Activated CD8-positive, alpha-beta memory T cell treated with anti-CD3 and anti-CD28 coated beads, Interleukin-2, amount 50 U/mL, for 24 hours (primary cell): ENCODE measurements around the gene NRP2.

ENCODE experiments used
- DNase-seq: peaks from one replicate; pipeline ENCODE4 v3.0.0-alpha.2; 2020; ENCODE audit errors: extremely low read depth

Gene NRP2

DNA sequence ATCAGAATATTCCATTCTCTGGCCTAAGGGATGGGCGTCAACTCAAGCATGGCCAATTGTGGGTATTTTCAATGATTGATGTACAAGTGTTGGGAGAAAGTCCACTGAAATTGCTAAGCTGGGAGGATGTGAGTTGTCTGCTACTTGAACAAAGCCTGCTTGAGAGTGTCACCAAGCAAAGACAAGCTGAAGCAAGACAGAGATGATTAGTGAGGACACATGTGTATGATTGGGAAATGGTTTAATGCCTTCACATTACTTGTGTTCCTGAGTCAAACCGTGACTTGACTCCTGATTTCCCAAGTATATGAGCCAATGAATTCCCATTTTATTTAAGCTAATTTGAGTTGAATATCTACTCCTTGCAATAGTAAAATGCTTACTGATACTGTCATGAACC lies 23.7 kb upstream of the NRP2 start:
- DNase-seq, result no peak

GRCh38 chr2:205659922-205660321 lies 22.4 kb upstream of the NRP2 start:
- no peak for DNase-seq

DNA sequence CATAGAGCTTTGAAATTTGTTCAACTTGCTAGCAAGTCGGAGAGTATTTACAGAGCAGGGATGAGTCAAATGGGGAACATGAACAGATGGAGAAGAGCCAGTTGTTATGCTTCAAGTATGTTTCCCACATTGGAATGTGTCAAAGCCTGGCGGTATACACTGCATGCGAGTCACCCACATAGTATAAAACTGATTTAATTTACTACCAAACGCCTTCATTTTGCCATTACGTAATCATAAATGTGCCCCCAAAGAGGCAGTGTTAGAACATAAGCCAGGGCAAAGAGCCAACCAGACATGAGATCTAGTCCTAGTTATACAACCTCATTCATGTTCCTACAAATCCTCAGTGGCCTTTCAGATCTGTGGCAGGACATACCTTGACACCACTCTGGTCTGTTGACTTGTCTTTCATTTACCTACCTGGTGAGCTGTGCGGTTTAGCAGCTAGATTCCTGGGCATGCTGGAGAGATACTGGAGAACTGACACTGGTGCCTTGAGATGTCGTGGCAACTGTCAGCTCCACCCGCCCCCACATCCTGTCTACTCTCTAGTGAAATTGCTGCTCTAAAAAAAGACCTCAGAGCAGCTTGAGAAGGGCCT lies 21.7 kb upstream of the NRP2 start:
- DNase-seq, result no peak

- DNase-seq, result no peak
These were observed 21.0 kb upstream of the NRP2 start for GRCh38 chr2:205661281-205661680.

- DNase-seq, result no peak
These were observed 19.9 kb upstream of the NRP2 start for GRCh38 chr2:205662206-205662965.

DNA sequence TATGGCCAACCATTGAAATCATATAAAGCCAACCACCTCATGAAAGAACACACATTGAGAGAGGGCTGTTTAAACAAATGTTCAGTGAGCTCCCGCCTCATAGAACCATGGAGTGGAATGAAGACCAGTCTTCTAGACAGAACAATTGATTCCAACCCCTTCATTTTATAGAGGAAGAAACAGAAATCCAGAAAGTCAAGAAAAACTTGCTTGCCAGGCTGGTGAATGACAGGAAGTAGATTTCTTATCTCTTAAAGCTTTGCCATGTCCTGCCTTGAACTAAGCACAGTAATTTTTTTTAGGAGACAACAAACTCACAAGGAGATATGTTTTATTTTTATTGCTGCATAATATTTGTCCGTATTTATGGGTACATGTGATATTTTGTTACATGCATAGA lies 16.5 kb upstream of the NRP2 start:
- no peak for DNase-seq

DNA sequence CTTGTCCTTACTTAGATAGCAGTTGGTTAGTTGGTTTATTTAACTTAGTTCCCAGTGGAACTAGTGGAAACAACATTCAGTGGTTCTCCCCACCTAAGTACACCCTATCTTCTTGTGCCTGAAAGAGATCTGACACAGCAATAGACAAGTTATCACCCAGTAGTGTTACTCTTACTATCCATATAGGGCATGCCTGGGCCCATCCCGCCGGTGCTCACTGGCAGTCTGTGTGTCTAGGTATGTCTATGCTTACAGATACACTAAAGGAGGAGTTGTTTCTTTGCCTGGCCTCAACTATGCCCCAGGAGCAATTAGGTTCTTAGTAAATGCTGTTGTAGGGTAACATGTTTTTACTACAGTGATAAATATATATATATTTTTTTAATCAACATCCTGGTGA lies 12.0 kb upstream of the NRP2 start:
- DNase-seq, result no peak

GRCh38 chr2:205673312-205673711 lies 9.0 kb upstream of the NRP2 start:
- no peak for DNase-seq

GRCh38 chr2:205675861-205676516 lies 6.3 kb upstream of the NRP2 start:
- DNase-seq, result no peak

DNA sequence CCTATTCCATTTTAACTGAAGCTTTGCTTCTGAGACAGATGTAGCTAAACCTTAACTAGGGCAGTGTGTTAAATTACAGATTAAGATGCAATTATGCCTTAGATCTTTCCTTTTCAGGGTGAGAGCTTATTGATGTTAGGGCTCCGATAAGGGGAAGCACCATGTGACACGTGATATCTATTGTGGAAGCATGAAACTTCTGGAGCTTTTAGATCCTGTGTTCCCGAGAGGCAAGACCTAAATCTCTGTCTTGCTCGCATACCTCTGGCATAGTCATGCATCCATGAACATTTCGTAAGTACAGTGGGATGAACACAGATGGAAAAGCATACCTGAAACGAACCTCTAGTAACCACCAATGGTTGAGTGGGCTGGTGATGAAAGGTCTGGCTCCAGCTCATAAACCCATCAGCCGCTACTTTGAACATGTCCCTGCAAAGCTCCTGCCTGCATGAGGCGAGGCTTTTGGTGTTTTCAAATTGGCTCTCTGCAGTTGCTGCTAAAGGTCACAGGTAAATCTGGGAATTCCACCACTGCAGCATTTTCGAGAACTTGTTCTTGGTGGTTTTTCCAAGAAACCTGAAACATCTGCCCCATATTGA lies 3.7 kb upstream of the NRP2 start:
- no peak for DNase-seq

DNA sequence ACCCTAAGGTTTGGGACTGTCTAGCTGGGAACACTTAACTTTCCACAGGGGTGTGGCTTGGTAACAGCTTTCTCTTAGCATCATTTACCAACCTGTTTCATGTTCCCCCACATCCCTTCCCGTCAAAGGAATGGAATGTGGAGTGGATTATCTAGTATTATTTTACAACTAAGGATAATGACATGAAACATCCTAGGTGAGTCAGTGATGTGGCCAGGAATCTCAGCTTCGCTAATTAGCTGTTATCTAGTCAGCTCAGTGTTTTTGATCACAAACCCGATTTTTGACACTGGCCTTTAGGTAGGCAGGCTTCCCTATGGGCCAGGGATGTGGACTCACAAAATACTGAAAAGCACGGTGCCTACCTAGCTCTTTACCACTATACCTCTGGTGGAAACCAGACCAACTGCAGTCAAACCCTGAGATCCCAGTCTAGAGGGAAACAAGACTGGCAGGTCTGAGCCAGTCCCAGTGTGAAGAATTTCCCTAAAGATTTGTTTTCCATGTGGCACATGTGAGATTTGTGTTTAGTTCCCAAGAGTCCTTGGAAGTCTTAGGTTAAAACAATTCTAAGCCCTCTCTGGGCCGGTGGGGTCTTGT lies 2.8 kb upstream of the NRP2 start:
- DNase-seq, result no peak

DNA sequence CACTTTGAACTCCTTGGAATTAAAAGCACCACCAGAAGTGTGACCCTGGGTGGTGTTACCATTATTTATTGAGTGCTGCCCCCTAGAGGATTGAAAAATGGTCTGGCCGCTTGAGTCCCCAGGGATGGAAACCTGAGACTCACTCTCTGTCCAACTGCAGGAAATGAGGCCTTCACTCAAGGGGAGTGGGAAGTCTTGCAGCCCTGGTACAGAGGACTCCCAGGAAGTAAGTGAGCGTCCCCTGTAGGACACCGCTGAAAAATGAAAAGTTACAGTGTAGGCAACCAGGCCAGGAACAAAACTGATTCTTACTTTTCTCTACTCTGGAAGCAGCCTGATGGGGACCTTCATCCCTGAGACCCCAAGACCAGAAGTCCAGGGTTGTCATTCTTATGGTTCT lies 2.2 kb upstream of the NRP2 start:
- DNase-seq, result peak; percentile 13

- DNase-seq, result no peak
These were observed 1.4 kb upstream of the NRP2 start for GRCh38 chr2:205680903-205681302.

DNA sequence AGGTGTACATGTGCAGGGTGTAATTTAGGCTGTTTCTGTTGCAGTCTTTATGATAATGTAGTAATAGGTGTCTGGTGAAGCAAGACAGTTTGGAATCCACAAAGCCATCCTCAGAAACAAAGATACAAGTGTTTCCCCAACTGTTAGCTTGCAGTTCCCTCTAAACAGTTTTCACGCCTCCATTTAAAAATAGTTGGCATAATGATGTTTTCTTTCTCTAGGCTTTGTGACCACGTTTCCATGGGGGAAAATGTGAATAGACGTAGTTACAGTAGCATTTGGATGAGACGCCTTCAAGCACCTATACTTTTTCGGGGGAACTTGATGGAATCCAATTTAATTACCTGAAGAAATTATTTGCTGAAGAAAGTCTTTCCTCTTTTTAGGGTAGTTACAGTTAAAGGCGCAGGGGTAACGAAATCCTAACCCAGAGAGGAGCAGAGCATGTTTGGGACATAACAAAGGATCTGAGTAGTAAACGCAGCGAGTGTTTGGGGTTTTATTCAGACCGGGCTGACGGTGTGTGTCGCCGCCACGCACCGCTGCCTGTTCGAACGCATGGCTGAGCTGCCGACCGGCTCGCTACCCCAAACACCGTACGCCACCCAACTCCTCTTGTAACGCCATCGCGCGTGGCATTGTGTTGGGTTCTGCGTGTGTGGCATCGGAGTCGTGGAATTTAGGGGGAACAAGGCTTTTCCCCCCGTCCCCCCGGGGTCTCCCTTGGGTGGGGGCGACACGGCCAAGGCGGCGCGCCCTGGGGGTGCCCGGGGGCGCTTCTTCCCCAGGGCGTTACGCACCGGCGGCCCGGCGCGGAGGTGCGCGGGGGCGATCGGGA lies 681 bp upstream of the NRP2 start:
- no peak for DNase-seq

DNA sequence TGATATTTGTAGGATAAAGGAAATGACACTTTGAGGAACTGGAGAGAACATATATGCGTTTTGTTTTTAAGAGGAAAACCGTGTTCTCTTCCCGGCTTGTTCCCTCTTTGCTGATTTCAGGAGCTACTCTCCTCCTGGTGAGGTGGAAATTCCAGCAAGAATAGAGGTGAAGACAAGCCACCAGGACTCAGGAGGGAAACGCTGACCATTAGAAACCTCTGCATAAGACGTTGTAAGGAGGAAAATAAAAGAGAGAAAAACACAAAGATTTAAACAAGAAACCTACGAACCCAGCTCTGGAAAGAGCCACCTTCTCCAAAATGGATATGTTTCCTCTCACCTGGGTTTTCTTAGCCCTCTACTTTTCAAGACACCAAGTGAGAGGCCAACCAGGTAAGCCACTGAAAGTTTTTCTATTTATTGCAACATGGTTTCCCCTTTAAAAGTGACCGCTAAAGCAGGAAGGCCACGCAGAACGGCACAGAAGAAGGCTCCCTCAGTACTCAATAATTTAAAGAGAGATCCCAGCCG lies 735 bp downstream of the NRP2 start:
- no peak for DNase-seq

DNA sequence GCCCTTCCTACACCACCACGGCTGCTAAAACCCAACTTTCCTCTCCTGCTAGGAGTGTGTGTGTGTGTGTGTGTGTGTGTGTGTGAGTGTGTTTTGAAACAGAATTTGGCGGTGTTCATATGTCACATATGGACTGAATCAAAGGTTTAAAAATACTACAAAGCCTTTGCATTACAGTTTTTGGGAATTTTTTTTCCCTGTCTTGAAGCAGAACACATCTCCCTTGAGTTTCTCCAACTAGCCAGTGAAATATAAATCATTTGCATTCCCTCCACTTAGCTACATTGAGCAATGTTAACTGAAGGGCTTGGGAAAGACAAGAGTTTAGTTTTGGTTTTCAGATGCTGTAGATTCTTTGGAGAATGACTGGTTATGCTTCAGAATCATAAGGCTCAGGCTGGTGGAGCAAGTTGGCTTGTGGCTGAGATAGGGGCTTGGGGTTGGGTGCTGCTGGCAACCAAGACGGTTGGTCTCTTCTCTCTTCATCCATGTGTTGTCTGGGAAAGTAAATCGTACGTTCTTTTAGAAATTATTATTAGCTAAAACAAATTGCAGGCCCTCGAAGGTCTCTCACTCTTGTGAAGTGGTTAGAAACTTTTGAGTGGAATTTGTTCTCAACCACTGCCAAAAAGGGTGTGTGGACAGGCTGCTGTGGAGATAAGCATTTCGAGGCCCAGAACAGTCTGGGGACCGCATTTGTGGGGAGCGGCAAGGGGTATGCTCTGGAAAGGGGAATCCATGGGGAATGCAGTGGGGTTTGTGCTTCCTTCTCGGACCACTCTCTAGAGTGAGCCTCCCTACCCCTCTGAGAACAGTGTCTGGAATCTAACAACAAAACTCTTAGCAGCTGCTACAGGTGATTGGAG lies 1.4 kb downstream of the NRP2 start:
- DNase-seq, result no peak

GRCh38 chr2:205684871-205685313 lies 2.6 kb downstream of the NRP2 start:
- DNase-seq, result no peak

- no peak for DNase-seq
These were observed 3.2 kb downstream of the NRP2 start for GRCh38 chr2:205685314-205686055.

- no peak for DNase-seq
These were observed 3.9 kb downstream of the NRP2 start for GRCh38 chr2:205686056-205686782.
